Non-pigmented ciliary epithelial cell (primary cell): ENCODE results near the gene YY1.
"Not testable (repeated sequence)": the region's sequence is repeated elsewhere in the genome, so short reads cannot be mapped to it uniquely, and the experiment has no call there.

Experiments used
- DNase-seq: peaks from one replicate; pipeline ENCODE4 v3.0.0-alpha.2; 2010; ENCODE audit warnings: low read depth

The YY1 gene

DNA sequence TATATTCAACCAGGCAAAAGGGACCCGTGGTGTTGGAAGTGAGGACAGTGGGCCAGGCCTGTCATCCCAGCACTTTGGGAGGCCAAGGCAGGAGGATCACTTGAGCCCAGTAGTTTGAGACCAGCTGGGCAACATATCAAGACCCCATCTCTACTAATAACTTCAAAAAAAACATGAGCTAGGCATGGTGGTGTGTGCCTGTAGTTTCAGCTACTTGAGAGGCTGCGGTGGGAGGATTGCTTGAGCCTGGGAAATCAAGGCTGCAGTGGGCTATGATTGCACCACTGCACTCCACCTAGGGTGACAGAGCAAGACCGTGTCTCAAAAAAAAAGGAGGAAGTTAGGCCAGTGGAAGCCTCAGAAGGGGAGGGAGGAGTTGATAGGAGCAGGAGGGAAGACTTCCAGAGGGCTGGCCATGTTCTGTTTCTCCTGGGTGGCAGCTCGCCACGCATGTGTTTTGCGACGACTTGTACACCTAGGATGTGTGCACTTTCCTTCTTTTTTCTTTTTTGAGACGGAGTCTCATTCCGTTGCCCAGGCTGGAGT lies 57.2 kb downstream of the YY1 start:
- DNase-seq: no peak

- not testable (repeated sequence) for DNase-seq
These were observed 57.8 kb downstream of the YY1 start for GRCh38 chr14:100296729-100297128.

DNA sequence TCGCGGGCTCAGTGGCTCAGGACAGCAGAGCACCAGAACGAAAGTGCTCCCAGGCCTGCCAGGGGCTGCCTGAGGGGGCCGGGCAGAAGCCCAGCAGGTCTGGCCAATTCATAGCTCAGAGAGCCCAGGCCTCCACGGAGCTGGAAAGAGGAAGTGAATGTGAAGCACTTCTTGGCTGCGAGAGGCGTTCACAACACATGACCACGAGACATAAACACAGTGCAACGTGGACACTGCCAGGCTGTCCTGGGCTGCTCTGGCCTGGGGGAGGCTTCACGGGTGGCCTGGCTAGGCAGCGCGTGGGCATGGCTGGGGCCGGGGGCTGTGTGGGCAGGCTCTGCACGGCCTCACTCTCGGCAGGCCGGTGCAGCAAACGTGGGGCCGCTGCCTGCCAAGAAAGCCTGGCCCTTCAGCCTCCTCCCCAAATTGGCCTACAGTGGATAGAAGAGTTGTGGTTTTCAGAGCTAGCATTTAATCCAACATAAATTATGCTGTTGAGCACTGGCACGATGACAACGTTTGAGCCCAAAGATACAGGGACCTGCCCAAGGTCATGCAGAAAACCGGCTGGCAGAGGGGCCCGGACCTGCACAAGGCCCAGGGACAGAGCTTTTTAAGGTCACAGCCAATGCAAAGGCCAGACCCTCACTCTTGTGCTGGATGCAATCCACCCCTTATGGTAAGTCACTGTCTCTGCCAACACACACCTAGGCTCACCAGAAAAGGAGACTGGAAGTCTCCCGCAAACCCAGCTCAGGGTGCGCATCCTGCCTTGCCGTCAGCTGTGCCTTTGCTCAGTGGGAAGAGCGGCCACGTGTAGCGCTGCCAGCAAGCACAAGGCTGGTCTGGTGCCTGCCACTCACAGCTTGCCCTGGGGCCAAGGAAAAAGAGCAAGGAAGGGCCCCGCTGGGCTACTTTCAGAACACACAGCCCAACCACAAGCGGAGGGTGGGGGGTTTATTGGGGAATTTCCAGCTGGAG lies 58.7 kb downstream of the YY1 start:
- DNase-seq: peak; percentile 41

DNA sequence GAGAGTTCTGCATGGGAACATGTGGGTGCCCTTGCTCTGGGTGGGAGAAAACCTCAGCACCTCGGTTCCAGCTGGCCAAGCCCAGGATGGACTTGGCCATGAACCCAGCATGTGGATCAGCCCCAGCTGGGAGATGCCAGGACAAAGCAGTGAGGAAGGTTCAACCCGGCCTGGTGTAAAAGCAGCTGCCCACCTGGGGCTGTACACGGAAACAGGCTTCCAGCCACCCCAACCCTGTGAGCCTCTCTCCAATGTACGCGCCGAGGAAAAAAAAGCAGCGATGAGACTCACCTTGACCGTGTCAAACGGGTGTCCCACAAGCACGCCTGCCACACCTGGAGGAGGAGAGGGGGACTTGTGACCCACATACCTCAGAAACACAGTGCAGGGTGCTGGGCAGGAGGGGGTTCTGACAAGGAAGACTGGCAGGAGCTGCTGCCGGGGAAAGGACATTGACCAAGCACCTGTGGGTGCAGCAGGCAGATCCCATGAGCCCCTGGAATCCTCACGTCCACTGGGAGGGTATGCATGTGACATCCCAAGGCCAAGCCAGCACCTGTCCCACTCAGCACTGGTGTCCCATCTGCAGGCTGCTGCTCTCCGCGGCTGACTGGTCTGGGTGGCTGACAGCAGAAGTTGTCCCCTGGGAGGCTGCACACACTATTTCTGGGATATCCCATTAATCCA lies 59.8 kb downstream of the YY1 start:
- DNase-seq: no peak

GRCh38 chr14:100299238-100299560 lies 60.3 kb downstream of the YY1 start:
- DNase-seq: no peak

- DNase-seq: no peak
These were observed 63.7 kb downstream of the YY1 start for GRCh38 chr14:100302616-100303015.

GRCh38 chr14:100303179-100303578 lies 64.2 kb downstream of the YY1 start:
- DNase-seq: no peak

- DNase-seq: no peak
These were observed 65.0 kb downstream of the YY1 start for GRCh38 chr14:100303925-100304324.

GRCh38 chr14:100304825-100305323 lies 65.9 kb downstream of the YY1 start:
- DNase-seq: no peak

DNA sequence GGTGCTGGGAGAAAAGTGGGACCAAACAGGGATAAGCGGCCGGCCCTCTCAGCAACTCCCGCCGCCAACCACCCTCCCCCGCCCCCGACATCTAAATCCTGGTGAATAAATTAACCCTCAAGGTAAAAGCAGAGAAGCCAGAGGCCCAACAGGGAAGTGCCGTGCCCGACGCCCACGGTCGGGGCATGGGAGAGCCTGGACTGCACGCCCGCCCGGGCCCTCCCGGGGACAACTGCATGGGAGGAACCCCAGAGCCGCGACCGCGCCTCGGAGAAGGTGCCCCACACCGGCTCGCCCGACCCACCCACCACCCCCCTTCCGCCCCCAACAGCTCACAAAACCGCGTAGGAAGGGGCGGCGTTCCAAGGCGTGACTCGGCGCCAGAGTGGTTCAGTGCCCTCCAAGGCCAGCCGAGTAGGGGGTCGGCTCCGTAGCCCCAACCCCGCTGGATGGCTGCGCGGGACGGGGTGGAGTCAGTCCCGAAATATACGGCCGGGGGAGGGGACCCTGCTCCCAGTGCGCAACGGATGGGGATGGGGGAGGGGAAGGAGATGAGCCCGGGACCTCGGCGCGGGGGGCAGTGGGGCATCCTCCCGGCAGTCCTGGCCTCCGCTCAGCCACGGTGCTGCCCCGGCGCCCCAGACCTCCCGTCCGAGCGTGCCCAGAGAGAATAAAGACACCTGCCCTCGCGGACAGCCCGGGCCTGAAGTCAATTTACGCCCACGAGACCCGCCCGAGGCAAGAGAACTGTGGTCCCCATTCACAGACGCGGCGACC lies 66.6 kb downstream of the YY1 start:
- no peak for DNase-seq

DNA sequence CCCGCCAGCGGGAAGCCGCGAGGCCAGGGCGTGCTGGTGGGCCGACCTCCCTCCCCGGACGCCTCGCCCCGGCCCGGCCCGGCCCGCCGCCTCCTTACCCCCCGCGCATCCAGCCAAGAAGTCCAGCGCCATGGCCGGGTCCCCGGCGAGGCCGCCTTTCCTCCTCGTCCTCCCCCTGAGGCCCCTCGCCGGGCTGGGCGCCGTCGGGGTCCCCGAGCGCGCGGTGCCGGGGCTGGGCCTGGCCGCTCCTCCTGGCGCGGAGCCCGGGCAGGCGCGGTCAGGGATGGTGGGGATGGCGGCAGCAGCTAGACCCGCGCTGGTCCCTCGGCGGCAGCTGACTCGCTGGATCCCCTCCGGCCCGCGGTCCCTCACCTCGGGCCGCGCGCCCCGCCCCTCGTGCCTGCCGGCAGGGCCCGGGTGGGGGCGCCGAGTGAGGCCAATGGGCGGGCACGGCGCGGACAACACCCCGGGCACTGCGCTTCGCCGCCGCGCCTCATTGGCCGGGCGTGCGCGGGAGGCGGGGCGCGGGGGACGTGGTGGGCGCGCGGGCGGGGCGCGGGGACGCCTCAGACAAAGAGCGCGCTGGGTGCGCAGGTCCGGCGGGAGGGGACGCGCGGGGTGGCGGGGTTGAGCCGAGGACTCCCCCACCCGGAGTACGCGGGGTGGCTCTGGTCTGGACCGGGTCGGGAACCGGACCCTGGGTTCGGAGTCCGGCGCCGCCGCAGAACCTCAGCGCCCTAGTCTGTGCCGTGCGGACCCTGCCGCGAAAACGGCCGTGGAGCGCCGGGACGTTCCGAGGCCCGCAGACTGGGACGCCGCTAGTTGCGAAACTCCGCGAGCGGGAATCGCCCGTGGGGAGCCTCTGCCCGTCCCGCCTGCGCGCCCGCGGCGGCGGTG lies 67.4 kb downstream of the YY1 start, which contains the start of gene SLC25A29:
Gene SLC25A29, minus strand, starts transcription at position 344 of the 897 bp plus-strand sequence. Its CDS starts 212 bp downstream, at position 132.
- no peak for DNase-seq

DNA sequence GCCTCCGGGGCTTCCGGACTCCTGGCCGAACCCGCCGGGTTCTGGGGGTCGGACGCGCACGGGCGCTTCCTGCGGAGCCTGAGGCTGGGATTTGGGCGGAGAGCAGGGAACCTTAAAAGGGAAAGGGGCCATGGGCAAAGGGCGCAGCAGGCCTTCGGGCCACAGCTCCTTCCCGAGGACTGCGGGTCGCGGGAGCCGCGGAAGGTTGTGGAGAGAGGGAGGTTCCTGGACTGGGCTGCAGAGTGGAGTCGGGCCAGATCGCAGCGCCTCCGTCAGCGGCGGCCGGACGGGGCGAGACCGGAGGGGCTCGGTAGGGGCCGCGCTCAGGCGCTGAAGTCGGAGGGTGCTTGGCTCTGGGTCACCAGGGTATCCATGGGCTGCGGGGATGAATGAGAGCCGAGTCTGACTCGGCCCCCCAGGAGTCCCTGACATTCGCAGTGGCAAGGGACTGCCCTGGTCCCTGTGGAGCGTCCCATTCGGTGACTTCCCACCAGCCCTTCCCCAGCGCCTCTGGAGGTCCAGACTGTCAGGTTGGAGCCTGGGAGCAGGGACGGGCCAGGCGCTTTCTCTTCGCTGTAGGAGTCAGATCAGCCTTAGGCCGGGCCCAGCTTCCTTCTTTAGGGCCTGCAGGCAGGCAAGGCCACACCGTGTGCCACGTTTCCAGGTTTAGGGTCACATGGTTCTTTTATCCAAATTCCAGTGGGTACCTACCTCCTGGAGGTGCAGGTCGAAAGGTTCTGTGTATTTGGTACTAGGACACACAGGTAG lies 68.2 kb downstream of the YY1 start:
- no peak for DNase-seq

DNA sequence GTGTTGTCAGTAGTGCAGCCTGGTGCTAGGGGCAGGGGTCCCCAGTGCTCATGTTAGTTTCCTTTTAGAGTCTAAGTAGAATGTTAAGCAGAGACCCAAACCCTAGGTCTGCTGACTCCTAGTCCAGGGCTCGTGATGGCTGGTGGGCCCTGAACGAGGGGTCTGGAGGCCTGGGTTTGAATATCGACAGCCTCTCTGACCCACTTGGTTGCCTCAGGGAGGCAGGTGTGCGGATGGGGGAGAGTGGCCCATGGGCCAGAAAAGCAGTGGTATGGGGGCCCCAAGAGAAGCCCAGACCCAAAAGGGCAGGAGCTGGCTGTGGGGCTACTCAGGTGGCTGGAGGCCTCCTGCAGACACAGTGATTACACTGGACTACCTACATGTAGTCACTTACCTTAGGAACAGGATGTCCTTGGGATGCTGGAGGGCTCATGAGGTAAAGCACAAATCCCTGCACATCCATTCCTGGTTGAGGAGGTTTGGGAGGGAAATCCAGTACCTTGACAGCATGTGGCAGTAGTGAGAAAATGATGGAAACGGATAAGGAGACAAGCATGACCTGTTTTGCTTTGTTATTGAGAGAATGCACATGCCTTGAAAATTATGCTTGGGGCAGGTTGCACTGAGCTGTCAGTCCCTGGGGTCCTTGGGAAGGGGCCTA lies 69.0 kb downstream of the YY1 start:
- DNase-seq: no peak

DNA sequence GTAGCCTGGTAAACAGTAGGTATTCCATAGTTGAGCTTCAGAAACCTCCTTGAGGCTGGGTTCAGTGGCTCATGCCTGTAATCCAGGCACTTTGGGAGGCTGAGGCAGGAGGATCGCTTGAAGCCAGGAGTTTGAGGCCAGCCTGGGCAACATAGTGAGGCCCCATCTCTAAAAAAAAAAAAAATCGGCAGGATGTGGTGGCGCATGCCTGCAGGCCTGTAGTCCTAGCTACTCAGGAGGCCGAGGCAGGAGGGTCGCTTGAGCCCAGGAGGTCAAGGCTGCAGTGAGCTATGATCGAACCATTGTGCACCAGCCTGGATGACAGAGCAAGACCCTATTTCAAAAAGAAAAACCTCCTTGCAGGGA lies 69.5 kb downstream of the YY1 start:
- DNase-seq: not testable (repeated sequence)

GRCh38 chr14:100309028-100309737 lies 70.2 kb downstream of the YY1 start:
- no peak for DNase-seq

- not testable (repeated sequence) for DNase-seq
These were observed 73.3 kb downstream of the YY1 start for GRCh38 chr14:100312110-100312876.

GRCh38 chr14:100312877-100313400 lies 74.0 kb downstream of the YY1 start:
- no peak for DNase-seq
